GM18499 (cell line): ENCODE results near the gene TTC31.

Source experiments
- ATAC-seq: cut with Tn5 transposase; IDR thresholded peaks from one replicate; pipeline ENCODE4 v1.9.1; 2021; ENCODE audit warnings: moderate number of reproducible peaks; ENCODE audit not compliant: insufficient read depth, unreplicated experiment

The TTC31 gene

DNA sequence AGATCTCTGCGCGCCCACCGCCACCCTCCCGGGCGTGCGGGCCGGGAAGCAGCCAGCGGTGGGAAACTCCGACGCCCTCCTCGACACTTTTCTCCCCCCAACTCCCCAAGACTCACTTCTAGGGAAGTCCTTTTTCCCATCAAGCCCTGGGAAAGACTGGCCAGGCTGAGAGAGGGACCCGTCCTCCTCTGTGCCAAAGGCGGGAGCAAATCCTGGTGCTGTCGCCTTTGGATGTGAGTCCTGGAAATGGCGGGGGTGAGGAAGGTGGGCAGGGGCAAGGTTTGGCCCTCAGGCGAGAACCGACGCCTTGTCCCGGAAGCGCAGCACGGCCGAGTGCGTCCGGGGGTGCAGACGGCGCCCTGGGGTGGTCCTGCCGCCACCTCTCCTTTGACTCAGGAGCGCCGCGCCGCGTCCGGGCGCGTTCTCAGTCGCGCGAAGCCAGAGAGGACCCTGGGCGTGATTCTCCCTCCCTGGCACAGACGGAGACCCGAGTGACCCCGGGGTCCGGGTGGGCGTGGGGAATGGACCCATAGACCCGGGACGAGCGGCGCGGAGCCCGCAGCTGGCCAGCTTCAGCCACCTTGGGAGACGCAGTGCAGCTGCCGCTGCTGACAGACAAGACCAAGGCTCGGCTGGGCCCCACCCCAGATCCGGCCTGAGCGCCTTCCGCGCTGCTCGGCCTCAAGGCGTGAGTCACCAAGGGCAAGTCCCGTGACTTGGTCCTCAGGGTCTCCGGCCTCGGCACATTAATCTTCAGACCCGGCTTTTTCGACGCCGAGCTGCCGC is 20.0 kb downstream of the TTC31 start:
- no peak for ATAC-seq

DNA sequence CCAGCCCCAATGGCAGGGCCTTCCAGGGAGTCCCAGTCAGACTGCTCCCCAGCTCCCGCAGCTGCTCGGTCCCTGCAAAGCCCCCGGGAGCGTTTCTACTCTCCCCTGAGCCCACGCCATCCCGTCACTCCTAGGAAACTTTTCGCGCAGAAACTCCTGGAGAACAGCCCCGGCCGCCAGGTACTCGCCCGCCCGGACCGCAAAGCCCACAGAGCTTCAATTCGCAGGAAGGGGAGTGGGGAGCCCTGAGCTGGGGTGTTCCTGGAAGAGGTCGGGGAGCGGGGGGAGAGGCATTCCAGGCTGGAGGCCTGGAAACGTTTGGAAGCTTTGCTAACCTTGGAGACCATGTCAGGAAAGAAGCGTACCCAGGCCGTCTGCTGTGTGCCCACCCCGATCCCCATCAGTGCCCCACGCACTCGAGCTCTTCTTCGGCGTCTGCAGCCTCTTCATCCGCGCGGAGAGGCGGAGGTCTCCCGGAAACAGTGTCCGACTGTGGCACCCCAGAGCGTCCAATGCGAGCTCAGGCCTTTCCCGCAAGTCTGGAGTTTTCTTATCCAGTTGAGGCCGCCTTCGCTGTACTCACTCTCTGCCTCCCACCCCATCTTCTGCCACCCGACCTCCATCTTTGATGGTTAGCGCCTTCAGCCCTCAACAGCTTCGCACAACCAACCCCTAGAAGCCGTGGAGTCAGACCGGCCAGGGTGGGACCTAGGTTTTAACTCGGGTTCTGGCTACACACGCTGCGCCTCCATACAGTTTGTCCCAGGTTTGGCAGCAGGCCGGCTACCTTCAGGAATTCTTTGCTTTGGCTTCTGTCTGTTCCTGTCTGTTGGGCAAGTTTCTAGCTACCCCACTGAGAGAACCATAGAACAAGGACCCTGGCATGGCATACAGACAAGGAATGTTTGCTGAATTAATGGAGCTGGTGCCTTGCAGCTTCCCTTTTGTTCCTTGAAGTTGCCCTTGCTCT is 20.9 kb downstream of the TTC31 start:
- ATAC-seq = no peak

DNA sequence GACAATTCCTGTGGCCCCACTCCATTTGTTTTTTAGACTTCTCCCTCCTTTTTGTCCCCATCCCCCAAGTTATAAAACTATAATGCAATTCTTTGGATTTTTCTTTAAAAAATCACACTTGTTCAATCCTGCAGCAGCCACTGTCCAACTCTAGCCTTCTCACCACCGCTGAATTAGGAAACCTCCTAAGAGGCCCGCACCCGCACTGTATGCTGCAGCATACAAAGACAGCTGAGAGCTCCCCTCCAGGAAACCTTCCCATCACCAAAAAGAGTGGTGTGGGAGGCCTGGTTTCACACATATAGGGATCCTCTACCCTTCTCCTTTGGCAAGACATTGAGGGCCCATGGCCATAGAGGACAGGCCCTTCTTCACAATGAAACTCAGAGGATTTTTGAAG is 21.7 kb downstream of the TTC31 start:
- ATAC-seq = no peak

DNA sequence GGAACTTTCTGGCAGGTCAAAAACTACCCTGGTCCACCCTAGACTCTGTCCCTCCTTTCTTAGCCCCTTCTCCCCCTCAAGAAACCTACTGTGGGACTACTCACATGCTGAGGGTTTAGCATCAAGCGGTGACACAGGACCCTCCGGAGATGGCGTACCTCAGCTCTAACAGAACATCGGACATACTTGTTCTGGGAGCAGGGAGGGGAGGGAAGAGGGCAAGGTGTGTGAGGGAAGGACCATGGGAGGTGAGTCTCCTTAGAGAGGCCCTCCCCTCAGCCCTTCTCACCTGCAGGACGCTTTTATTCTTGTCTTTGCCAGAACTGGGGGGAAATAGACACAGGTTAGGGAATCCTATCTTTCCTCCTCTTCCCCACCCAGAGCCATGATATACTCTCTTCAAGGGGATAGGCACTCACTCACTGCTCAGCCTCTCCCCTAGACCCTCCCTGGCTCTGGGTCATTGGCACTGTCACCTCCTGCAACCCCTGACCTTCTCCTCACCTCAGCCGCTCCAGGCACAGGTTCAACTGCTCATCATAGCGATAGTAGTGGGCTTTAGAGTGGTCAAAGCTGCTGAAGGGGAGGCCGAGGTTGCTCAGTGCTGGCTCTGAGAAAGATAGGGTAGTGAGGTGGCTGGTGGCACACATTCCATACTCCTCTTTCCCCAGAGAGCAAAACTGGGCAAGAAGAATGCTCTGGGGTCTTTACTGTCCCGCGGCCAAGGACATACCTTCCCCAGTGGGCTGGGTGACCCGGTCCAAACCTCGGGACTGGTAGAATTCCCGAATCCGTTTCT is 22.8 kb downstream of the TTC31 start:
- ATAC-seq = no peak

DNA sequence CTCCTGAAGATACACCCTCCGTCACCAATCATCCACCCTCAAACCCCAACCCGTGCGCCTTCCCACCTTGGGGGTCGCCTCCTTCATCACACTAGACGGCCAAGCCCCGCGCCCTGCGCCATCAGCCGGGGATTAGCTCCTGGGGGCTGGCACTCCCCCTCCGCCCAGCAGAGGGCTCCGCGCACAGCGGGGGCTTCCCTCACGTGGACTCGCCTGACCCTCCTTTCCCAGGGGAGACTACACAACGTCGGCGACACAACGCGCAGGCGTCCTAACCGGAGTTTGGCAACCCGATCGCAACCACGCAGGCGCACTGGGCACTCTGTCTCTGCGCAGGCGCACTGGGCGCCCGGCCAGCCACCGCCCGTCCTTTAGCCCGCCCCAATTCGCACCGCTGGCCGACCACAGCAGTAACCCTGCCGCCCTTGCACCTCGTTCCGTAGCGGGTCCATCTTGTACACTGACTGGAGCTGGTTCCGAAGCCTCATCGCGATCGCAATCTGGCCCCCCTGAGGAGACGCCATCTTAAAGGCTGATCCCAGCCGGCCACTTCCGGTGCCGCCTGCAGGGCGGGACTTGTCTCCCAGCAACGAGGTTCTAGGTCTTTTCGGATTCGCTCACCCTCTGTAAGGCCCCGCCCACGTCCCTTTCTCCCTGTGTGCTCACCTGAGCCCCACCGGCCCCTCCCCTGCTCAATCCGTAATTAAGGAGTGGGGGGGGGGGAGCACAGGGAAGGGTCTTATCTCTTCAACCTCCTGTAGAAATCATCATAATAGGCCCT is 24.5 kb downstream of the TTC31 start, which contains the start of gene PCGF1:
TSS of gene PCGF1 (minus strand) at position 551 of the 781 bp plus-strand sequence. CDS start at position 524, 27 bp downstream.
- peak; percentile 84 for ATAC-seq

DNA sequence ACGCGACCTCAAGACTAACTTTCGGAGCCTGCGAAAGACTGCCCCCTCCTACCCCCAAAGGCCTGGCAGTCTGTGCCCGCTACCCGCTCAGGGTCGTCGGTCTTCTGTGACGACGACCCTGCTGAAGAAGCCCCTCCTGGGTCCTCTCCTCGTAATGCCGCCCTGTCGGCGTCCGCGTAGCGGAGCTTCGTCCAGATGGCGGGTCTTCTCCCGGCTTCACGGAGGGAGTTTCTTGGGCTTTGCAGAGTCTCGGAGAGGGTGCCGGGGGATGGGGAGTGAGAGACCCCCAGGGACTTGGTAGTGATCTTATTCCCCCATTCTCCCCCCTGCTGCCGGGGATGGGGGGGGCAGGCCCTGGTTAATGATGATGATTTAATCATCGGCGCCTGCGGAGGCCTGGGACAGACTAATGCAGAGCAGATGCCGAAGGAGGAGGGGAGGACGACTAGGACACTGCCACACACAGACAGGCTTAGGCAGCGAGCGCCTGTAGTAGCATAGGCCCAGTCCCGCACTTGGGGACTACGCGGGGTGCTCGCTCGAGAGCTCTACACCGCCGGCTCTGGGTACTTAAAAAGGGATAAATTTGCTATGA is 25.1 kb downstream of the TTC31 start:
- ATAC-seq = no peak

DNA sequence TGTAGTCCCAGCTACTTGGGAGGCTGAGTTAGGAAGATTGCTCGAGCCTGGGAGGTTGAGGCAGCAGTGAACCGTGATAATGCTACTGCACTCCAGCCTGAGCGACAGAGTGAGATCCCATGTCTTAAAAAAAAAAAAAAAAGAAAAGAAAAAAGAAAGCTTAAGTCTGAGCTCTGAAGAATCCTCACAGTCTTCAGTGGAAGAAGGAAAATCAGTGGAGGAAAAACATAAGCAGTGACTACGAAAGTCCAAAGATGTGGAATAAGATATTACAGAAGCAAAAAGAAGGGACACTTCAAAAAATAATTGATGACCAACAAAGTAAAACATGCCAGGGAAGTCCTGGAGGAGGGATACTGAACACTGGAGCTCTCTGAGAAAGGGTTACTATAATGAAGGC is 27.4 kb downstream of the TTC31 start:
- no peak for ATAC-seq

DNA sequence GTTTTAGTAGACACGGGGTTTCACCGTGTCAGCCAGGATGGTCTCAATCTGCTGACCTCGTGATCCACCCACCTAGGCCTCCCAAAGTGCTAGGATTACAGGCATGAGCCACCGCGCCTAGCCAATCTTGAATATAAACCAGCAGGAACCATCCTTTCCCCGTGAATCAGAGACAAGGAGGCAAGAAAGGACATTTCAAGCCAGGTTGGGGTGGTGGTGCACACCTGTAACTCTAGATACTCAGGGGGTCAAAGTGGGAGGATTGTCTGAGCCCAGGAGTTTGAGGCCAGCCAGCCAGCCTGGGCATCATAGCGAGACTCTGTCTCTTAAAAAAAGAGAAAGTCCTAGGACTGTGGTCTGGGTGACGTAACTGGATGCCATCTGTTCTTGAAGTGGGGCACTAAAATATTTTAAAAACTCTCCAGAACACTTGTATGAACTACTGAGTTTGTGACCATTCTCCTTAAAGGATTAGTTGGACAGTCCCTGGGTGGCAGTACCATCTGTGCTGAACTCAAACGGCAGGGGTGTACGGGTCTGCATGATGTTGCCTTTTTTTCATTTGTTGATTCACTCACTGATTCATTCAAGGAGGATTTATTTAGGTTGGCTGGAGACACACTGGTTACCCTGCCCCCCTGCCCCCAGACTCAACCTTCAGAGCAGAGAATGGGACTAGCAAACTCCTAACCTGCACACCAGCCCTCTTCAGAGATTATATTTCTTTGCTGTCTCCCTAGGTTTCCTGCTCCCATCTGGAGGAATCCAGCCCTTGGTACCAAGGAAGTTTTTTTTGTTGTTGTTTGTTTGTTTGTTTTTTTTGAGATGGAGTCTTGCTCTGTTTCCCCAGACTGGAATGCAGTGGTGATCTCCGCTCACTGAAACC is 28.5 kb downstream of the TTC31 start:
- ATAC-seq = no peak

DNA sequence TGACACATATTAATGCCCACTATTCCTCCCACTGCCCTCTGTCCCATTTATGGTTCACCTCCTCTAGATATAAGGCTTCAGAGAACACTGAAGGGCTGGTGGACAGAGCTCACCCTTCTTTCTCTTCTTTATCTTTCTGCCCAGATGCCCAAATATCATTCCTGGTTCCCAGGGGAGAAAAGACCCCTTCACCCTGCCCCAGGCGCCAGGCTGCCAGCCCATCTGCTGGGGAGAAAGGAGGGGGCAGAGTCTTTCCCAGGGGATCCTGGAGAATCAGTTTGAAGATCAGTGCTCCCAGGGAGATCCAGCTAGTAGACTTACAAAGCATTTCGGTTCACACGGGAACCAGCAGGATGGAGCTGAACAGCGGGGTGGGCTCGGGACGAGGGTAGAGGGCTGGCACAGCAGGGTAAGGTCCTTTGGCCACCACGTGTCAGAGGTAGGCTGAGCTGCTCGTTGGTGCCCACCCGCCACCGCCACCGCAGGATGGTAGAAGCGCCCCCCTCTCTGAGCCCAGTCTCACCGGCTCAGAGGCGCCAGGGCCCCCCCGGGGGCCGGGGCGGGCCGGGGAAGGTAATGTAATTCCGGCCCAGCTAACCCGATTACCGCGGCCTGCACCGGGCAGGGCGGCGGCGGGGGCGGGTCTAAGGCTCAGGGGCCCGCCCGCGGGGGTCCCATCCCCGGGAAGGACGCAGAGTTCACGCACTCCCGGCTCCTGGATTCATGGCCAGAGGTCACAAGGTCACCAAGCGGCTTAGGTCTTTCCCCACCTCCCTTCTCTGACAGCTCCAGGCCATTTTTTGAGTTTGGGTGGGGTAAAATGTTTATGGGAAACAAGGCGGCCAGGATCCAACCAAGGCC is 30.1 kb downstream of the TTC31 start:
- no peak for ATAC-seq

DNA sequence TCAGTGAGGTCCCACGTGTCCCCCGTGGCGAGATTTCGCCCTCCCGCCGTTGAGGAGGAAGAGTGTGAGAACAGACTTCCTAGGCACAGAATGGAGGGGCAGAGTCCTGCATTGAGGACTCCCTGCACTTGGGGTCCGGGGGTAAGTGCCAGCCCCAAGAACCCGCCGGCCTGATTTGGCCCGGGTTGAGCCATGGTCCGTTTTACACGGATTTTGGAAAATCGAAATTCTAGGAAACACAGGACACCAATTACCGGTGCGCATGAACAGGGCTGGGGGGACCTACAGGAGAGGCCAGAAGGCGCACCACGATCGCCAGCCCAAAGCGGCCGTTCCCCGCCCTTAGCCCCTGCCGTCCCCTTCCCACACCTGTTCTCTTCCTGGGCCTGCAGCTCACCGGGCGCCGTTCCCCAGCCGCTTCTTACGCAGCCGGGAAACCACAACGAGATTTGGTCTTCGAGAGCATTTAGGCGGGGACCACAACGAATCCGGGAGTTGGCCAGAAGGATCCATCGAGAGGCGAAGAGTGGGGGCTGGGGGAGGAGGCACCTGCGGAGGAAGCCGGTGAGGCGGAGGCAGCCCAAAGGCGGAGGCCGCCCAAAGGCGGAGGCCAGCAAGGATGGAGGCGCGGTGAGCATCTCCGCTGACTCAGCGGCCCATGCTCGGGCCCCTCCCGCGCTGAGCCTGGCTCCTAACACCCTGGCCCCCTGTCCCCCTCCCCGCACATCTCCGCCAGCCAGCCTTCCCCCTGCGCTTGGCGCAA is 30.9 kb downstream of the TTC31 start:
- ATAC-seq = no peak

DNA sequence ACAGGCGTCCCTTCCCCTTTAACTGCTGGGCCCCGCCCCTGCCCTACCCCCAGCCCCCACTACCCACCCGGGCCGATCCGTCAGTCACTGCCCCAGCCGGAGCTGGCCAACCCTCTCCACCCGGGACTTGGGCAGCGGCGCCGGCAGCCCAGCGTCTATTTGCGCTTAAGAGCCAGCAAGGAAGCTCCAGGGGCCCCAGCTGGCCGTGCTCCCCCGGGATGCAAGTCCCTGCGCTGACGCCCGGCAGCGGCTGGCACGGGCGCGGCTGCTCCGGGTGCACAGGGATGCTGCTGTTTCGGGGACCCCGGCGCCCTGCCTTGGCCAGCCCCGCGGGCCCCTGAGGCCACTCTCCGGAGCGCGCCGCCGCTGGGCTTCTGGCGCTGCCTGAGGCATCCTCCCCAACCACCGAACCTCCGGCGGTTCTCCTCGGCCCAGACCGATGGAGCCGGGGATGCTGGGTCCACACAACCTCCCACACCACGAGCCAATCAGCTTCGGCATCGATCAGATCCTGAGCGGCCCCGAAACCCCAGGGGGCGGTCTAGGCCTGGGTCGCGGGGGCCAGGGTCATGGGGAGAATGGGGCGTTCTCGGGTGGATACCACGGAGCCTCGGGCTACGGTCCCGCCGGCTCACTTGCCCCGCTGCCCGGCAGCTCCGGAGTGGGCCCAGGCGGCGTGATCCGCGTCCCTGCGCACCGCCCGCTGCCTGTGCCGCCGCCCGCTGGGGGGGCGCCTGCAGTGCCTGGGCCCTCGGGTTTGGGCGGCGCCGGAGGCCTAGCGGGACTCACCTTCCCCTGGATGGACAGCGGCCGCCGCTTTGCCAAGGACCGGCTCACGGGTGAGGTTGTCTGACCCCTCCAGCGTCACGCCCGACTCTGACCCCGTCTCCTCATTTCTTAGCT is 31.7 kb downstream of the TTC31 start, which contains the start of gene TLX2:
TSS of gene TLX2 (plus strand) at position 83 of the 903 bp plus-strand sequence. CDS start at position 440, 357 bp downstream.
- no peak for ATAC-seq

DNA sequence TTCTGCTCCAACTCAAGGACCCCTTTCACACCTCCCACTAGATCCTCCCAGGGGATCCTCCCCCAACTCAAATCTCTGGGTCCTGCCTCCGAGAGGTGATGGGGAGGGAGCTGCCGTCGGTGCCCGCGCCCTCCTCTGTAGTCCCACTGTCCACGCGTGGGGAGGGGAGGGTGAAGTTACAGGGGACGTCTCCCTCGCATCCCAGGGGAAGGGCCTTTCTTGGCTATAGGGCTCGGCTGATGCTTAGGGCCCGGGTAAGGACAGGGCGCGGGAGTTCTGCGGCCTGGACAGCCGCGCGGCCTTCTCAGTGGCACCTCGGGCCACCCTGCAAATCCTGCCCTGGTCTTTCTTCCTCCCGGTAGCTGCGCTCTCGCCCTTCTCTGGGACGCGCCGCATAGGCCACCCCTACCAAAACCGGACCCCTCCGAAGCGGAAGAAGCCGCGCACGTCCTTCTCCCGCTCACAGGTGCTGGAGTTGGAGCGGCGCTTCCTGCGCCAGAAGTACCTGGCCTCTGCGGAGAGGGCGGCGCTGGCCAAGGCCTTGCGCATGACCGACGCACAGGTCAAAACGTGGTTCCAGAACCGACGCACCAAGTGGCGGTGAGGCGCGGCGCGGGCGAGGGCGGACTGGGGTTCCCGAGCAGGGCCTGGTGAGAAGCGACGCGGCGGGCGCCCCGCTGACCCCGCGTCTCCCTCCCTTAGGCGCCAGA is 32.5 kb downstream of the TTC31 start:
- ATAC-seq = no peak

DNA sequence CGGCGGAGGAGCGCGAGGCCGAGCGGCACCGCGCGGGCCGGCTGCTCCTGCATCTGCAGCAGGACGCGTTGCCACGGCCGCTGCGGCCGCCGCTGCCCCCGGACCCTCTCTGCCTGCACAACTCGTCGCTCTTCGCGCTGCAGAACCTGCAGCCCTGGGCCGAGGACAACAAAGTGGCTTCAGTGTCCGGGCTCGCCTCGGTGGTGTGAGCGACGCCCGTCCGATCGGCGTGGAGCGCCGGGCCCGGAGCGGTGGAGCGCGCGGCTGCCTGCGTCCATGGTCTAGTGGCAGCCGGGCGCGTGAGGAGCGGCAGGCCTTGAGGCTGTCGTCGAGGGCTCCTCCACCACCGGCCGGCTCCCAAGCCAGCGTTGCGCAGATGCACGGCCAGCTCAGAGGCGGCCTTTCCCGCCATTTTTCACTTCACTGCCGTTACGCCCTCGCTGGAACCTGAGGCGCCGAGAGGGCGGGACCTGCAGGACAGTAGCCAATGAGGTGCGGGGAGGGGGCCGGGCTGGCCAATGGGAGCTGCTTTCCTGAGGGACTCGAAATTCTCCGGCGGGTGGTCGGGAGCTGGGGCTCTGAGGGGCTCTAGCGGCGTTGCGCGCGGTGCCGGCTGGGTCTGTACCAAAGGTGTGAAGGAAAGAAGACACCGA is 33.2 kb downstream of the TTC31 start:
- no peak for ATAC-seq

DNA sequence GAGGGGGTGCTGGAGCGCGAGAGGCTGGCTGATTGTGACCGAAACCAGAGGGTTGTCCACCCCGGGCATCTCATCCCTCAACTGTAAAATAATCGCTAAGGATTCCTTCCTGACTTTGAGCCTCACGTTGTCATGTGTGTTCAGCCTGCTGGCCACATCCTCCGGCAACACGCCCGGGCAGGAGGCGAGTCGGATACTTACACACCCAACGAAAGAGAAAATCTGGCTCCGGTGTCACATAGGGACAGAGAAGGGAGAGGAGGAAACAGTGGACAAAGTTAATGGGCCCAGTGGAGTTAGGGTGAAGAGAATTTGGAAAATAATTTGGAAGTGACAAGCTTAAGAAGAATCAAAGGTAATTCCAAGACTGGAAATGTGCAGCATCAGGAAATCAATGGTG is 33.8 kb downstream of the TTC31 start:
- no peak for ATAC-seq
